KMS-11 (cell line): ENCODE results near the gene KLF3.

Experiments
- H2AFZ ChIP-seq: fragments of 200-600 bp; sonication (generic); 2 replicates; pipeline ENCODE4 v1.6.1; 2016; ENCODE audit warnings: antibody characterized with exemption, mixed run types, low read depth
- H3K27ac ChIP-seq: fragments of 200-600 bp; sonication (generic); 2 replicates; pipeline ENCODE4 v1.6.1; 2016; ENCODE audit warnings: mild to moderate bottlenecking, mixed run types
- H3K27me3 ChIP-seq: fragments of 200-600 bp; sonication (generic); 2 replicates; pipeline ENCODE4 v1.6.1; 2017; ENCODE audit warnings: mild to moderate bottlenecking, low read depth, mixed run types, moderate library complexity; ENCODE audit not compliant: insufficient read depth
- H3K36me3 ChIP-seq: fragments of 200-600 bp; sonication (generic); 2 replicates; pipeline ENCODE4 v1.6.1; 2017; ENCODE audit warnings: mild to moderate bottlenecking, mixed run types; ENCODE audit not compliant: insufficient read depth
- H3K4me1 ChIP-seq: fragments of 200-600 bp; sonication (generic); 2 replicates; pipeline ENCODE4 v1.6.1; 2016; ENCODE audit warnings: mild to moderate bottlenecking, low read depth, mixed run types; ENCODE audit not compliant: poor library complexity, severe bottlenecking
- H3K4me2 ChIP-seq: fragments of 200-600 bp; sonication (generic); 2 replicates; pipeline ENCODE4 v1.7.0; 2016; ENCODE audit warnings: mild to moderate bottlenecking, mixed run types
- H3K4me3 ChIP-seq: fragments of 200-600 bp; sonication (generic); IDR thresholded peaks from 2 replicates; pipeline ENCODE4 v1.6.1; 2017; ENCODE audit warnings: low read depth, low read length, mixed read lengths; ENCODE audit not compliant: insufficient read depth
- H3K79me2 ChIP-seq: fragments of 200-600 bp; sonication (generic); 2 replicates; pipeline ENCODE4 v1.6.1; 2016; ENCODE audit warnings: low read depth, mixed run types; ENCODE audit not compliant: insufficient read depth
- H3K9ac ChIP-seq: fragments of 200-600 bp; sonication (generic); 2 replicates; pipeline ENCODE4 v1.6.1; 2016; ENCODE audit warnings: mild to moderate bottlenecking, mixed run types
- H4K20me1 ChIP-seq: fragments of 200-600 bp; sonication (generic); 2 replicates; pipeline ENCODE4 v1.6.1; 2016; ENCODE audit warnings: mild to moderate bottlenecking, mixed run types; ENCODE audit not compliant: insufficient read depth
- TF ChIP-seq, protein P1 (sequence below): fragments of 200-600 bp; sonication (generic); conservative IDR thresholded peaks from 2 replicates; pipeline ENCODE4 v1.6.1; 2017; ENCODE audit warnings: low read depth, mild to moderate bottlenecking, antibody characterized with exemption, low read length, moderate library complexity, mixed read lengths

KLF3 gene

DNA sequence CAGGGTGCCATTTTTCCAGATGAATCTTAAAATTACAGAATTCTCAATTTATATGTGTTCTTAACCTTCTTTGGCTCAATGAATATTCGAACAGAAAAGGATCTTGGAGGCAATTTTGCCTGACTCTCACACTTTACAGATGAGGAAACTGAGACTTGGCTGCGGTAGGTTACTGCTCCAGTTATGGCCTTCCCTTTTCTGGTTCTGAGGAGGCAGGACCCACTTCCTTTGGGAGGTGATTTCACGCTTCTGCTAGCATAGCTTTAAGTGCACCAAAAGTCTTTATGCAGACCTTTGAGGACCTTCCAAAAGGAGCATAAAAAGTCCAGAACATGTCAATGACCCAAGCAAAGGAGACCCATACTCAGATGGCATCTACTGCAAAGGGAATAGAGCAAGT is 44.7 kb upstream of the KLF3 start:
- TF ChIP-seq, protein P1, sequence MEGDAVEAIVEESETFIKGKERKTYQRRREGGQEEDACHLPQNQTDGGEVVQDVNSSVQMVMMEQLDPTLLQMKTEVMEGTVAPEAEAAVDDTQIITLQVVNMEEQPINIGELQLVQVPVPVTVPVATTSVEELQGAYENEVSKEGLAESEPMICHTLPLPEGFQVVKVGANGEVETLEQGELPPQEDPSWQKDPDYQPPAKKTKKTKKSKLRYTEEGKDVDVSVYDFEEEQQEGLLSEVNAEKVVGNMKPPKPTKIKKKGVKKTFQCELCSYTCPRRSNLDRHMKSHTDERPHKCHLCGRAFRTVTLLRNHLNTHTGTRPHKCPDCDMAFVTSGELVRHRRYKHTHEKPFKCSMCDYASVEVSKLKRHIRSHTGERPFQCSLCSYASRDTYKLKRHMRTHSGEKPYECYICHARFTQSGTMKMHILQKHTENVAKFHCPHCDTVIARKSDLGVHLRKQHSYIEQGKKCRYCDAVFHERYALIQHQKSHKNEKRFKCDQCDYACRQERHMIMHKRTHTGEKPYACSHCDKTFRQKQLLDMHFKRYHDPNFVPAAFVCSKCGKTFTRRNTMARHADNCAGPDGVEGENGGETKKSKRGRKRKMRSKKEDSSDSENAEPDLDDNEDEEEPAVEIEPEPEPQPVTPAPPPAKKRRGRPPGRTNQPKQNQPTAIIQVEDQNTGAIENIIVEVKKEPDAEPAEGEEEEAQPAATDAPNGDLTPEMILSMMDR = no peak
- no peaks in the 10 kb centered on the region for H3K36me3 ChIP-seq
- H4K20me1 ChIP-seq = no peaks in the 10 kb centered on the region
- H3K79me2 ChIP-seq = no peaks in the 10 kb centered on the region
- H3K4me2 ChIP-seq = no peak overlapping the region
- H3K4me1 ChIP-seq = no peaks in the 10 kb centered on the region
- no peak overlapping the region for H2AFZ ChIP-seq
- H3K27ac ChIP-seq = no peak overlapping the region
- no peak overlapping the region for H3K4me3 ChIP-seq
- H3K9ac ChIP-seq = no peak overlapping the region
- H3K27me3 ChIP-seq = no peaks in the 10 kb centered on the region

DNA sequence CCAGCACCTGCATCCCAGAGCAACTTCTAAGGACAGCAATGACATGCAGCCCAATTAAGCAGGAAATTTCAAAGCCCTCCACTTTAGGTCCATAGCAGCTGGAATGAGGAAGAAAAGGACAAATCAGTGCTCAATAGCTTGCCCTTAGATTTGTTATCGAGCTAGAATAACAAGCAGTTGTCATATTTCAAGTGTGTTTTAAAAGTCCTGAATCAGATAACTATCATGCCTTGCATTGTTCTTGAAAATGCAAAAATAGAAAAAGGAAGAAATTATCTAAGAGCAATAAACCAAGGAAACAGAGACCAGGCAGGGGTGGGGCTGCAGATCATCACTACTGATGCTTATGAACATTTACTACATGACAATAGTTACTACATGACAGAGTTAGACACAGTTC is 43.9 kb upstream of the KLF3 start:
- Histone ChIP-seq H4K20me1 (no peaks in the 10 kb centered on the region), H3K36me3 (no peaks in the 10 kb centered on the region), H3K27me3 (no peaks in the 10 kb centered on the region), H2AFZ (no peak overlapping the region), H3K4me2 (no peak overlapping the region), H3K9ac (no peak overlapping the region), H3K27ac (no peak overlapping the region), H3K4me3 (no peak overlapping the region), H3K79me2 (no peaks in the 10 kb centered on the region), H3K4me1 (no peaks in the 10 kb centered on the region)
- TF ChIP-seq, protein P1 = no peak

DNA sequence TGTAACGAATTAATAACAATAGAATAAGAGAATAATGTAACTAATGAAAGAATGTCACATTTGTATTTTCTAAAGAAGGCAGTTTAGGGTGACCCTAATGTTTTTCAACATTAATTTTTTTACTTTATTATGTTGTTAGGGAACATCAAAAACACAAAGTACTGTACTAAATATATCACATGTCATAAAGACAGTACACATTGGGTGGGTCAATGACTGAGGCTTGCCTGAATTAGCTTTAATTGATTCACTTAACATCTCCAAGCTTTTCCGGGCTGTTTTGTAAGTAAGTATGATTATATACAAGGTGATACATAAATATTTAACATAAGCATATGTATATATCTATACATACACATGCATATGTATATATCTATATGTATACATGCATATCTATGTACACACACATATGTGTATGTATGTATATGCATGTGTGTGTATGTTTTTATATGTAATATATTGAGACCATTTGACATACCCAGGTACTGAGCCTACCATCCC is 43.4 kb upstream of the KLF3 start:
- Histone ChIP-seq H3K9ac (no peak overlapping the region), H3K27ac (no peak overlapping the region), H3K4me3 (no peak overlapping the region), H3K79me2 (no peaks in the 10 kb centered on the region), H3K4me2 (no peak overlapping the region), H2AFZ (no peak overlapping the region), H3K4me1 (no peaks in the 10 kb centered on the region), H3K27me3 (no peaks in the 10 kb centered on the region), H3K36me3 (no peaks in the 10 kb centered on the region), H4K20me1 (no peaks in the 10 kb centered on the region)
- TF ChIP-seq, protein P1 = no peak

DNA sequence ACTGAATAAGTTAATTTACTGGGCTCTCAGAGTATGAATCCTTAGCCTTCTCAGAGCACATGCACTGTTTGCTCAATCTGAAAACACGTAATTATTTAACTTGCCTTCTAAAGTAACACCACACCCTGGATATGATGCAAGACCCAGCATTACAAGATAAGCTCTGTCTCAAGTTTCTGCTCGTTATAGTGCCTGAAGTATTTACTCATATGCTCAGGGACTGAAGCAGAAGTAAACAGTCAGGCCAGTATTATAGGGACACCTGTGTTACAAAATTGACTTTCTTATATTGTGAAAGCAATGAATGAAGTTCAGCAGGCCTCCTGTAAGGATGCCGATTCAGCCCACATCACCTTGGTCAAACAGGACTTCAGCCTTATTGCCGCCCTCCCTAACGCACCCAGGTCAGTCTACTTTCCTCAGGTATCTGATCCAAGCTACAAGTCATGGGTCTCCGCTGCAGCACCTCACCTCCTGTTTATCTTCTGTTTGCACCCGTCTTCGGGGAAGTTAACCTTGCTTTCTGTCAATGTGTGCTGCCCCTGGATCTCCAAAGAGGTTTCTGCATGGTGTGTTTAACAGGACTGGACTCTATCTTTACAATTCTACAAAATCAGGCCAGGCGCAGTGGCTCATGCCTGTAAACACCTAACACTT is 42.8 kb upstream of the KLF3 start:
- Histone ChIP-seq H2AFZ (no peak overlapping the region), H3K9ac (no peak overlapping the region), H3K36me3 (no peaks in the 10 kb centered on the region)

More for the DNA sequence above, 42.8 kb upstream of the KLF3 start:
- H3K4me1 ChIP-seq = no peaks in the 10 kb centered on the region
- H3K79me2 ChIP-seq = no peaks in the 10 kb centered on the region
- no peaks in the 10 kb centered on the region for H4K20me1 ChIP-seq
- H3K27me3 ChIP-seq = no peaks in the 10 kb centered on the region
- H3K4me2 ChIP-seq = no peak overlapping the region
- TF ChIP-seq, protein P1 = no peak
- no peak overlapping the region for H3K4me3 ChIP-seq
- H3K27ac ChIP-seq = no peak overlapping the region
